Caco-2 (cell line): Measurements from ENCODE around the gene GHR. TPM values are rescaled to one million over a fixed set of nuclear protein-coding genes. Genes with fewer than 3 reads are reported as not detected.

ENCODE experiments used
- BruUV-seq: library from RNA; stranded (reverse); fragments of 400-500 nt; replicated peaks from 2 replicates; lab custom pipeline; 2021; lab: Mats Ljungman, UMichigan
- CTCF ChIA-PET: fragments of 300-600 bp; sonication (Branson Sonifier 250); formaldehyde crosslinking; loops from one replicate; lab custom pipeline; 2022; ENCODE audit warnings: antibody characterized with exemption; lab: Charles Lee
- POLR2A ChIA-PET: fragments of 300-600 bp; sonication (Branson Sonifier 250); formaldehyde crosslinking; loops from one replicate; lab custom pipeline; 2022; ENCODE audit warnings: antibody characterized with exemption; lab: Charles Lee
- DNase-seq, 2 experiments: peaks; one replicate each; pipeline versions ENCODE4 v3.0.0 to v3.0.0-alpha.2; 2020 to 2022
- H3K27me3 ChIP-seq: replicated peaks from 2 replicates; pipeline ENCODE4 v1.6.0; 2011; ENCODE audit warnings: low read length; ENCODE audit not compliant: control insufficient read depth, insufficient read depth
- H3K36me3 ChIP-seq: 2 replicates; pipeline ENCODE4 v1.5.1; 2011; ENCODE audit warnings: low read length; ENCODE audit not compliant: control insufficient read depth, insufficient read depth
- H3K4me1 ChIP-seq: fragments of 250-450 bp; sonication (Bioruptor Pico); 2 replicates; pipeline ENCODE4 v1.5.1; 2020; ENCODE audit warnings: mild to moderate bottlenecking
- H3K4me3 ChIP-seq: 2 replicates; pipeline ENCODE4 v1.5.1; 2011; ENCODE audit warnings: low read depth, mild to moderate bottlenecking, control low read depth, low read length
- H3K9me3 ChIP-seq: fragments of 250-450 bp; sonication (Bioruptor Pico); 2 replicates; pipeline ENCODE4 v1.5.1; 2020; ENCODE audit warnings: mild to moderate bottlenecking, moderate library complexity
- H3K27ac Mint-ChIP-seq: one replicate; pipeline ENCODE4 v1.8.0; 2022; ENCODE audit warnings: mixed read lengths; ENCODE audit not compliant: unreplicated experiment
- H3K27me3 Mint-ChIP-seq: one replicate; pipeline ENCODE4 v1.8.0; 2022; ENCODE audit warnings: mixed read lengths; ENCODE audit not compliant: insufficient read depth, unreplicated experiment
- H3K36me3 Mint-ChIP-seq: one replicate; pipeline ENCODE4 v1.8.0; 2022; ENCODE audit warnings: mild to moderate bottlenecking, mixed read lengths; ENCODE audit not compliant: insufficient read depth, unreplicated experiment
- H3K4me1 Mint-ChIP-seq: one replicate; pipeline ENCODE4 v1.8.0; 2022; ENCODE audit warnings: low read depth, mixed read lengths; ENCODE audit not compliant: unreplicated experiment
- H3K4me3 Mint-ChIP-seq: one replicate; pipeline ENCODE4 v1.8.0; 2022; ENCODE audit warnings: mild to moderate bottlenecking, moderate library complexity, mixed read lengths; ENCODE audit not compliant: unreplicated experiment
- H3K9me3 Mint-ChIP-seq: one replicate; pipeline ENCODE4 v1.8.0; 2022; ENCODE audit warnings: mixed read lengths; ENCODE audit not compliant: unreplicated experiment
- CTCF ChIP-seq, 2 experiments: fragments of 200-600 bp in 1 of 2; IDR thresholded peaks; 1 replicate in 1 of 2; 2 replicates in 1 of 2; pipeline versions ENCODE4 v1.5.1 to v1.8.0; 2011 to 2022; ENCODE audit warnings: antibody characterized with exemption in 1 of 2, control low read depth in 1 of 2, inconsistent platforms in 1 of 2, low read depth in 1 of 2, low read length in 1 of 2, mild to moderate bottlenecking in 1 of 2, moderate library complexity in 1 of 2; ENCODE audit not compliant: insufficient read depth in 1 of 2, severe bottlenecking in 1 of 2, unreplicated experiment in 1 of 2
- intact Hi-C: fragments of 100-400 bp; cut with micrococcal nuclease; formaldehyde crosslinking; loops from one replicate; pipeline ENCODE4 v1.10.0; 2022; ENCODE audit not compliant: unreplicated experiment
- total RNA-seq: library from RNA; stranded (reverse); gene quantifications from 2 replicates; pipeline ENCODE4 v1.2.3, GENCODE V29; 2022

Gene GHR
- total RNA-seq, 1 experiment from 2014 or later, result 0.54 TPM

- Mint-ChIP-seq H3K4me3 (no peak overlapping the region), H3K4me1 (peaks cover 7% of the 10 kb centered on the region), H3K27me3 (no peaks in the 10 kb centered on the region), H3K36me3 (no peaks in the 10 kb centered on the region), H3K9me3 (no peaks in the 10 kb centered on the region), H3K27ac (no peak overlapping the region)
- DNase-seq, result no peak
- Histone ChIP-seq H3K27me3 (no peaks in the 10 kb centered on the region), H3K4me1 (0 out of 2 replicates have a peak, but pooled peaks cover 8% of the 10 kb centered on the region), H3K36me3 (no peaks in the 10 kb centered on the region), H3K9me3 (no peaks in the 10 kb centered on the region; the same call in 1 of the 2 replicates), H3K4me3 (no peak overlapping the region)
- CTCF ChIA-PET, result no interaction called here
- BruUV-seq, result no TSS peak
- intact Hi-C loops, result no loop called here
- POLR2A ChIA-PET, result no interaction called here
- no peak for TF ChIP-seq CTCF (IDR thresholded peaks at IDR 0.05; ENCODE audit: insufficient read depth in 1 of 2, low read depth in 1 of 2, low read length in 1 of 2, severe bottlenecking in 1 of 2, unreplicated experiment in 1 of 2)
These were observed 172.4 kb downstream of the GHR start for GRCh38 chr5:42595597-42595996.

- no peak for DNase-seq
These were observed 173.6 kb downstream of the GHR start for GRCh38 chr5:42596817-42597216.

GRCh38 chr5:42597318-42597937 lies 174.2 kb downstream of the GHR start:
- no peaks in the 10 kb centered on the region for H3K27me3 Mint-ChIP-seq
- ChIA-PET POLR2A (no interaction called here), CTCF (no interaction called here)
- intact Hi-C loops, result no loop called here
- H3K27ac Mint-ChIP-seq, result no peak overlapping the region
- Histone ChIP-seq H3K9me3 (no peaks in the 10 kb centered on the region; the same call in 1 of the 2 replicates), H3K4me3 (no peak overlapping the region), H3K36me3 (no peaks in the 10 kb centered on the region), H3K4me1 (0 out of 2 replicates have a peak, but pooled peaks cover 8% of the 10 kb centered on the region), H3K27me3 (no peaks in the 10 kb centered on the region)
- no peak for DNase-seq
- H3K4me1 Mint-ChIP-seq, result no peaks in the 10 kb centered on the region
- no peaks in the 10 kb centered on the region for H3K9me3 Mint-ChIP-seq
- no peaks in the 10 kb centered on the region for H3K36me3 Mint-ChIP-seq
- BruUV-seq, result no TSS peak
- H3K4me3 Mint-ChIP-seq, result no peak overlapping the region
- TF ChIP-seq CTCF (IDR thresholded peaks at IDR 0.05; ENCODE audit: insufficient read depth in 1 of 2, low read depth in 1 of 2, low read length in 1 of 2, severe bottlenecking in 1 of 2, unreplicated experiment in 1 of 2), result no peak

More at GRCh38 chr5:42596817-42597216, 173.6 kb downstream of the GHR start:
- Histone ChIP-seq H3K4me1 (0 out of 2 replicates have a peak, but pooled peaks cover 8% of the 10 kb centered on the region), H3K27me3 (no peaks in the 10 kb centered on the region), H3K4me3 (no peak overlapping the region), H3K9me3 (no peaks in the 10 kb centered on the region; the same call in 1 of the 2 replicates), H3K36me3 (no peaks in the 10 kb centered on the region)
- Mint-ChIP-seq H3K27me3 (no peaks in the 10 kb centered on the region), H3K36me3 (no peaks in the 10 kb centered on the region), H3K9me3 (no peaks in the 10 kb centered on the region), H3K4me3 (no peak overlapping the region), H3K27ac (no peak overlapping the region), H3K4me1 (no peaks in the 10 kb centered on the region)
- POLR2A ChIA-PET, result no interaction called here
- CTCF ChIA-PET, result interaction anchor here (0.5 kb wide), 1 partner anchor 796 kb away, joined by 3 read pairs; no protein-coding TSS in a partner anchor
- BruUV-seq, result no TSS peak
- no peak for TF ChIP-seq CTCF (IDR thresholded peaks at IDR 0.05; ENCODE audit: insufficient read depth in 1 of 2, low read depth in 1 of 2, low read length in 1 of 2, severe bottlenecking in 1 of 2, unreplicated experiment in 1 of 2)
- intact Hi-C loops, result no loop called here
